WTC11 (cell line): ENCODE measurements around the gene LIMS4.
"Not testable (repeated sequence)": the region's sequence is repeated elsewhere in the genome, so short reads cannot be mapped to it uniquely, and the experiment has no call there.

Source experiments
- CREB1 ChIP-seq: sonication (generic); formaldehyde crosslinking; IDR thresholded peaks from 2 replicates; pipeline ENCODE4 v1.8.0; 2023; ENCODE audit warnings: mild to moderate bottlenecking, missing genetic modification reagents
- HMGA2 ChIP-seq: fragments of 250-450 bp; sonication (Bioruptor Pico); IDR thresholded peaks from 2 replicates; pipeline ENCODE4 v1.4.0; 2021; ENCODE audit warnings: mild to moderate bottlenecking, moderate library complexity
- IRF2 ChIP-seq: sonication (generic); formaldehyde crosslinking; IDR thresholded peaks from 2 replicates; pipeline ENCODE4 v1.8.0; 2022; ENCODE audit warnings: low read depth, missing genetic modification reagents, borderline replicate concordance
- JUN ChIP-seq: sonication (generic); formaldehyde crosslinking; IDR thresholded peaks from 2 replicates; pipeline ENCODE4 v1.8.0; 2023; ENCODE audit warnings: mild to moderate bottlenecking, missing genetic modification reagents
- MYBL2 ChIP-seq: sonication (generic); formaldehyde crosslinking; IDR thresholded peaks from 2 replicates; pipeline ENCODE4 v1.8.1; 2023; ENCODE audit warnings: mild to moderate bottlenecking, moderate library complexity, missing genetic modification reagents
- NFYB ChIP-seq: sonication (generic); formaldehyde crosslinking; conservative IDR thresholded peaks from 2 replicates; pipeline ENCODE4 v1.8.0; 2022; ENCODE audit warnings: low read depth, missing genetic modification reagents
- SMAD3 ChIP-seq: sonication (generic); formaldehyde crosslinking; IDR thresholded peaks from 2 replicates; pipeline ENCODE4 v1.8.0; 2022; ENCODE audit warnings: missing genetic modification reagents, mild to moderate bottlenecking, borderline replicate concordance
- ZNF138 ChIP-seq: sonication (generic); formaldehyde crosslinking; conservative IDR thresholded peaks from 2 replicates; pipeline ENCODE4 v1.8.1; 2022; ENCODE audit warnings: mild to moderate bottlenecking, moderate library complexity, missing genetic modification reagents
- TF ChIP-seq, protein P1 (sequence below): fragments of 200-600 bp; IDR thresholded peaks from 2 replicates; pipeline ENCODE4 v1.8.0; 2022; ENCODE audit warnings: antibody characterized with exemption
- TF ChIP-seq, protein P2 (sequence below): sonication (generic); formaldehyde crosslinking; IDR thresholded peaks from 2 replicates; pipeline ENCODE4 v1.8.0; 2022; ENCODE audit warnings: mild to moderate bottlenecking, missing genetic modification reagents
- TF ChIP-seq, protein P3 (sequence below): sonication (generic); formaldehyde crosslinking; IDR thresholded peaks from 2 replicates; pipeline ENCODE4 v1.8.1; 2023; ENCODE audit warnings: mild to moderate bottlenecking, missing genetic modification reagents, borderline replicate concordance

DNA sequence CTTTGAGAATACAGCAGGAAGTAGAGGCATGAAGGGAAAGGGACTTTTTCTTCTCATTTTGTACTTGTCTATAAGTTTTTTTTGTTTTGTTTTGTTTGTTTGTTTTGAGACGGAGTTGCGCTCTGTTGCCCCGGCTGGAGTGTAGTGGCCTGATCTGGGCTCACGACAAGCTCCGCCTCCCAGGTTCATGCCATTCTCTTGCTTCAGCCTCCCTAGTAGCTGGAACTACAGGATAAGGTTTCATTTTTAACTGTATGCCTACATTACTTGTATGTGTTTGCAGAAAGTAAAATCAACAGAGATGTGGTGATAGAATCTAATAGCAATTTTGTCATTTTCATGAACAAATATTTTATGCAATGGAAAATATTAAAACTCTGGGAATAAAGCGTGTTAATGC lies 38.1 kb downstream of the LIMS4 start:
- TF ChIP-seq, protein P1, sequence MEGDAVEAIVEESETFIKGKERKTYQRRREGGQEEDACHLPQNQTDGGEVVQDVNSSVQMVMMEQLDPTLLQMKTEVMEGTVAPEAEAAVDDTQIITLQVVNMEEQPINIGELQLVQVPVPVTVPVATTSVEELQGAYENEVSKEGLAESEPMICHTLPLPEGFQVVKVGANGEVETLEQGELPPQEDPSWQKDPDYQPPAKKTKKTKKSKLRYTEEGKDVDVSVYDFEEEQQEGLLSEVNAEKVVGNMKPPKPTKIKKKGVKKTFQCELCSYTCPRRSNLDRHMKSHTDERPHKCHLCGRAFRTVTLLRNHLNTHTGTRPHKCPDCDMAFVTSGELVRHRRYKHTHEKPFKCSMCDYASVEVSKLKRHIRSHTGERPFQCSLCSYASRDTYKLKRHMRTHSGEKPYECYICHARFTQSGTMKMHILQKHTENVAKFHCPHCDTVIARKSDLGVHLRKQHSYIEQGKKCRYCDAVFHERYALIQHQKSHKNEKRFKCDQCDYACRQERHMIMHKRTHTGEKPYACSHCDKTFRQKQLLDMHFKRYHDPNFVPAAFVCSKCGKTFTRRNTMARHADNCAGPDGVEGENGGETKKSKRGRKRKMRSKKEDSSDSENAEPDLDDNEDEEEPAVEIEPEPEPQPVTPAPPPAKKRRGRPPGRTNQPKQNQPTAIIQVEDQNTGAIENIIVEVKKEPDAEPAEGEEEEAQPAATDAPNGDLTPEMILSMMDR: not testable (repeated sequence)
- not testable (repeated sequence) for TF ChIP-seq JUN (CRISPR knock-in tag); NFYB (CRISPR knock-in tag); IRF2 (CRISPR knock-in tag); ZNF138; HMGA2 (CRISPR knock-in tag); CREB1 (CRISPR knock-in tag); SMAD3 (CRISPR knock-in tag); MYBL2 (CRISPR knock-in tag)
- TF ChIP-seq, protein P2, sequence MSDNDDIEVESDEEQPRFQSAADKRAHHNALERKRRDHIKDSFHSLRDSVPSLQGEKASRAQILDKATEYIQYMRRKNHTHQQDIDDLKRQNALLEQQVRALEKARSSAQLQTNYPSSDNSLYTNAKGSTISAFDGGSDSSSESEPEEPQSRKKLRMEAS (CRISPR knock-in tag): not testable (repeated sequence)
- TF ChIP-seq, protein P3, sequence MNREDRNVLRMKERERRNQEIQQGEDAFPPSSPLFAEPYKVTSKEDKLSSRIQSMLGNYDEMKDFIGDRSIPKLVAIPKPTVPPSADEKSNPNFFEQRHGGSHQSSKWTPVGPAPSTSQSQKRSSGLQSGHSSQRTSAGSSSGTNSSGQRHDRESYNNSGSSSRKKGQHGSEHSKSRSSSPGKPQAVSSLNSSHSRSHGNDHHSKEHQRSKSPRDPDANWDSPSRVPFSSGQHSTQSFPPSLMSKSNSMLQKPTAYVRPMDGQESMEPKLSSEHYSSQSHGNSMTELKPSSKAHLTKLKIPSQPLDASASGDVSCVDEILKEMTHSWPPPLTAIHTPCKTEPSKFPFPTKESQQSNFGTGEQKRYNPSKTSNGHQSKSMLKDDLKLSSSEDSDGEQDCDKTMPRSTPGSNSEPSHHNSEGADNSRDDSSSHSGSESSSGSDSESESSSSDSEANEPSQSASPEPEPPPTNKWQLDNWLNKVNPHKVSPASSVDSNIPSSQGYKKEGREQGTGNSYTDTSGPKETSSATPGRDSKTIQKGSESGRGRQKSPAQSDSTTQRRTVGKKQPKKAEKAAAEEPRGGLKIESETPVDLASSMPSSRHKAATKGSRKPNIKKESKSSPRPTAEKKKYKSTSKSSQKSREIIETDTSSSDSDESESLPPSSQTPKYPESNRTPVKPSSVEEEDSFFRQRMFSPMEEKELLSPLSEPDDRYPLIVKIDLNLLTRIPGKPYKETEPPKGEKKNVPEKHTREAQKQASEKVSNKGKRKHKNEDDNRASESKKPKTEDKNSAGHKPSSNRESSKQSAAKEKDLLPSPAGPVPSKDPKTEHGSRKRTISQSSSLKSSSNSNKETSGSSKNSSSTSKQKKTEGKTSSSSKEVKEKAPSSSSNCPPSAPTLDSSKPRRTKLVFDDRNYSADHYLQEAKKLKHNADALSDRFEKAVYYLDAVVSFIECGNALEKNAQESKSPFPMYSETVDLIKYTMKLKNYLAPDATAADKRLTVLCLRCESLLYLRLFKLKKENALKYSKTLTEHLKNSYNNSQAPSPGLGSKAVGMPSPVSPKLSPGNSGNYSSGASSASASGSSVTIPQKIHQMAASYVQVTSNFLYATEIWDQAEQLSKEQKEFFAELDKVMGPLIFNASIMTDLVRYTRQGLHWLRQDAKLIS (CRISPR knock-in tag): not testable (repeated sequence)
